Activated T-cell treated with anti-CD3 and anti-CD28 coated beads for 48 hours (primary cell): Measurements from ENCODE around the gene ACLY.
"Not testable (repeated sequence)": the region's sequence is repeated elsewhere in the genome, so short reads cannot be mapped to it uniquely, and the experiment has no call there.

Experiments
- DNase-seq: peaks from one replicate; pipeline ENCODE4 v3.0.0-alpha.2; 2020; ENCODE audit warnings: low read depth

The ACLY gene

DNA sequence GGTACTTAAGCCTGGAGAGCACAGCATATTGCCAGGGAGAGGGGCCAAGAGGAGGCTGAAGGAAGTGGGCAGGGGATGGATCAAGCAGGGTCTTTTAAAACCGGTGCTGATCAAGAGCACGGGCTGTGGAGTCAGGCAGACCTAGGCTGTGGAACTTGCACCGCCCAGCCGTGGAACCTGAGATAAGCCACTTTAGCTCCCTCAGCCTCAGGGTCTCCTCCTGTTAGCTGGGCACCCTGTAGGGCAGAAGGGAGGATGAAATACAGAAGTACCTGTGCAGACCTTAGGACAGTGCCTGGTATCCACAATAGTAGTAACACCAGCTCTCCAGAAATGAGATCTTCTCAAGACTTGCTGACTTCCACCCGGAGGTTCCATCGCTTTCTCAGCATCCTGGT is 20.9 kb upstream of the ACLY start:
- DNase-seq = no peak

DNA sequence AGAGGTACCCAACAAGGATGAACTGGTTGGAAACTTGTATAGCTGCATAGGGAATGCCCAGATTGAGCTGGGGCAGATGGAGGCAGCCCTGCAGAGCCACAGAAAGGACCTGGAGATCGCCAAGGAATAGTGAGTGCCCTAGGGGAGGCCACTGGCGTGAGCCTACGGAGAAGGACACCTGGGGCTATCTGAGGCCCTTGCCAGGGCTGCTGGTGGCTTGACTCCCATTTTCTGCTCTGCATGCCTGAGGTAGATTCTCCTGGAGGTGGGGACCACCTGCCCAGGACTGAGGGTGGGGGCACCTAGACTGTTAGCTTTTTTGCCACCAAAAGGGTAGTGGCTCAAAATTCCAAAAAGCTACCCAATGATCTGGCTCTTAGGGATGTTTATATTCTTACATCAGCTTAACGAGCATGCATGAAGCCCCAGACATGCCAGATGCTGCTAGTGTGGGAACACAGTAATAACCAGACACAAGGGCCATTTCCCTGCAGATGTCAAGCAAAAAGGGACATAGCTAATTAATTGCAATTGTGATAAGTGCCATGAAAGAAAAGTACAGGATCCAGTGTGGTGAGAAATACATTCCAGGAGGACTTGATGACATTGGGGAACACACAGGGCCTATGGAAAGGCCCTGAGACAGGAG is 20.4 kb upstream of the ACLY start:
- DNase-seq = no peak

DNA sequence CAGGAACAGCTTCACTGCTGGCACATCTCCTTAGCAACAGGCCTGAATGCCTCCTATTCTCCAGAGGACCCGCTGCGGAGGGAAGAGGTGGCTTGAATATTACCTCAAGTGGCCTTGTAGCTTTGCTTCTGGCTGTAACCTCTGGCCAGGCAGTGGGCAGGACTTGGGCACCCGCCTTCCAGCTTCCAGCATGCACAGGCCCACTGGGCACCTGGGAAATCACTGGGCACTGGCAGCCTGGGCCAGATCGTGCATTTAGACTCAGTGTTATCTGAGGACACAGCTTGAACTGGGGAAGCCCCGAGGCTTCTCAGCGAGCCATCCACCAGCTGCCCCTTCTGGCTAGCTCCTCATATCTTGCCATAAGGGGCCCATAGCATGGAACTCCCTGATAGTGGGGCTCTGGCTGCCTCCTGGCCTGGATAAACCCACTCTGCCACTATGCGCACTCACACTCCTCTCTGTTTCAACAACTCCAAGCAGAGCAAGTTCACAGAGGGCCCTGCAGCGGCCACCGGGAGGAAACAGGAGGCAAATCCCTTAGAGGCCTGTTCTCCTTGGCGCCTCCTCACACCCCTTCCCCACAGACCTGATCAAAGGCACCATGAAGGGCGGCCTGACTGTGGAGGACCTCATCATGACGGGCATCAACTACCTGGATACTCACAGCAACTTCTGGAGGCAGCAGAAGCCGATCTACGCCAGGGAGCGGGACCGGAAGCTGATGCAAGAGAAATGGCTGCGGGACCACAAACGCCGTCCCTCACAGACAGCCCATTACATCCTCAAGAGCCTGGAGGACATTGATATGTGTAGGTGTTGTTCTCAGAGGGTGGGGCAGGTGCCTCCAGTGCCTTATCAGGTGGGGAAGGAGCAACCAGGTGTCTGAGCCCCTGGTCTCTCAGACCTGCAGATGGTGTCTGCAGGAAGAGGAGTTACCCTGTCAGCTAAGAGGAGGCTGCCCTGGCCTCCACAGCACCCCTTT is 19.5 kb upstream of the ACLY start:
- no peak for DNase-seq

DNA sequence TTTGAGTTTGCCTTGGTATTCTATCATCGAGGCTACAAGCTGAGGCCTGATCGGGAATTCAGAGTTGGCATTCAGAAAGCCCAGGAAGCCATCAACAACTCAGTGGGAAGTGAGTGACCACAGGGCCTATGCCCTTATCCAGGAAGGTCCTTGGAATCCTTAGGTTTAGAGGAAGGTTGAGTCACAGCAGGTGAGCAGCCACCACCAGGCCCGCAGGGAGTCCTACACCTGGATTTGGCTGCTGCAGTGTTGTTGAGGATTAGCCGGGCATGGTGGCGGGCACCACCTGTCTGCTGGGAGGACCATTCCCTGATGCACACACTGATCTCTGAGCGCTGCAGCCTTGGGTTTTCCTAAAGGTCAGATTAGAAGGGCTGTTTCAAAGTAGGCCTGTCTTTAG is 16.9 kb upstream of the ACLY start:
- no peak for DNase-seq

DNA sequence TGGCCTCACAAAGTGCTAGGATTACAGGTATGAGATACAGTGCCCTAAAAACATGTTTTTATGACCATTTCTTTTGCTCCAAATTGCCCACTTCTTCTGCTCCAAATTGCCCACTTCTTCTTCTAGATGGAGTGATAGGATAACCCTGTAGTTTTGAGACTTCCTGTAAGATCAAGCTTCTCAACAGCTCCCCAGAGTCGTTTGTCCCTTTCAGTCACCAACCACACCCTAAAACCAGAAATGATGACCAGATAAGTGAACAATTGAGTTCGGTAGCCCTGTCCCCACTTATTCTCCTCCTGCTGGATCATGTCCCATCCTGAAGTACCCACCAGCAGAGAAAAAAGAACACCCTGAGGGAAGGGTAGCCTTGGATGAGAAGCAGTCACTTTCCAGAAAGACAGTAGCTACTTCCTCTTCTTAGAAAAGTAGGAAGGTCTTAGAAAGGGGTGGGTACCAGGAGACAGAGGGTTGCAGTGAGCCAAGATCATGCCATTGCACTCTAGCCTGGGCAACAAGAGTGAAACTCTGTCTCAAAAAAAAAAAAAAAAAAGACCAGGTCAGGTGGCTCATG is 14.2 kb upstream of the ACLY start:
- DNase-seq = no peak

DNA sequence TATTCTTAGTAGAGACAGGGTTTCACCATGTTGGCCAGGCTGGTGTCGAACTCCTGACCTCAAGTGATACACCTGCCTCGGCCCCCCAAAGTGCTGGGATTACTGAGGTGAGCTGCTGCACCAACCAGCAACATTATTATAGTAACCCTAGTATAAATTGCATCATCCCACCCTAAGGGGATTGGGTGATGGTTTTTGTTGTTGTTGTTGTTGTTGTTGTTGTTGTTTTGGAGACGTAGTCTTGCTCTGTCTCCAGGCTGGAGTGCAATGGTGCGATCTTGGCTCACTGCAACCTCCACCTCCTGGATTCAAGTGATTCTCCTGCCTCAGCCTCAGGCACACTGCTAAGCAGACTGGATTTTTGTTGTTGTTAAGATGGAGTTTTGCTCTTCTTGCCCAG is 13.0 kb upstream of the ACLY start:
- DNase-seq = not testable (repeated sequence)

DNA sequence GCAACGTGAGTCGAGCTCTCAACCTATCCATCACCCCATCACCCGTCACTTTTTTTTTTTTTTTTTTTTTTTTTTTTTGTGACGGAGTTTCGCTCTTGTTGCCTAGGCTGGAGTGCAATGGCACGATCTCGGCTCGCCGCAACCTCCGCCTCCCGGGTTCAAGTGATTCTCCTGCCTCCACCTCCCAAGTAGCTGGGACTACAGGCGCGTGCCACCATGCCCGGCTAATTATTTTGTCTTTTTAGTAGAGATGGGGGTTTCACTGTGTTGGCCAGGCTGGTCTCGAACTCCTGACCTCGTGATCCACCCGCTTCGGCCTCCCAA is 12.0 kb upstream of the ACLY start:
- not testable (repeated sequence) for DNase-seq

DNA sequence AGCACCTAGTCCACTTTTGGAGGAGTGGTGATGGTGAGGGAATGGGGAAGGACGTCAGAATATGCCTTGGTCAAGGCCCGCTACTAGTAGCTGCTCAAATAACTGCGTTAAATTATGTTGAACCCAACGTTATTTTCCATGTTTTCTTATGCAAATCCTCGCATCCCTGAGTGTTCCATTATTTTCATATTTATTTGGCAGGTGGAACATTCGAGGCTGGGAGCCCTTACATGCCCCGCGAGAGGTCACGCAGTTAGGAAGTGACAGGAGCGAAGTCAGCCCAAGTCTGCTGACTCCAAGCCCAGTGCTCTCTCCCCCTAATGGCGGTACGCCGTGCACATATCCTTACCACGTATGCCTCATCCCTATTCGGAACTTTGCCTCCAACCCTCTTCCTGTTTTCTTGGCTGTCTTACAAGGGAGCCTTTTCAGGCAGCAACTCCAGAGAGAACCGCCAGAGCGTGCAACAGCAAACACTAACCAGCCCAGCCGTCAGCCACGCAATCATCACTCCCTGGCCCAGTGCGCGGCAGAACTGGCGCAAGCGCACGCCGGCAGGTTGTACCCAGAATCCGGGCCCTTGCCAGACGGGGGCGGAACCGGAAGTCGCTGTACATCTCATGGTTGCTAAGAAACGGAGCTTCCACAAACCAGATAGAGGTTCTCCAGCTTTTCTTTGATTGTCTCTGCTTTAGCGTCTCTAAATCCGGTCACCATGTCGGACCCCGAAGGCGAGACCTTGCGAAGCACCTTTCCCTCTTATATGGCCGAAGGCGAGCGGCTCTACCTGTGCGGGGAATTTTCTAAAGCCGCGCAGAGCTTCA is 11.5 kb upstream of the ACLY start, which contains the start of gene ODAD4:
ODAD4 (plus strand) TSS at position 609 of the 824 bp plus-strand sequence; CDS start at position 716, 107 bp downstream.
- peak; percentile 94 for DNase-seq

DNA sequence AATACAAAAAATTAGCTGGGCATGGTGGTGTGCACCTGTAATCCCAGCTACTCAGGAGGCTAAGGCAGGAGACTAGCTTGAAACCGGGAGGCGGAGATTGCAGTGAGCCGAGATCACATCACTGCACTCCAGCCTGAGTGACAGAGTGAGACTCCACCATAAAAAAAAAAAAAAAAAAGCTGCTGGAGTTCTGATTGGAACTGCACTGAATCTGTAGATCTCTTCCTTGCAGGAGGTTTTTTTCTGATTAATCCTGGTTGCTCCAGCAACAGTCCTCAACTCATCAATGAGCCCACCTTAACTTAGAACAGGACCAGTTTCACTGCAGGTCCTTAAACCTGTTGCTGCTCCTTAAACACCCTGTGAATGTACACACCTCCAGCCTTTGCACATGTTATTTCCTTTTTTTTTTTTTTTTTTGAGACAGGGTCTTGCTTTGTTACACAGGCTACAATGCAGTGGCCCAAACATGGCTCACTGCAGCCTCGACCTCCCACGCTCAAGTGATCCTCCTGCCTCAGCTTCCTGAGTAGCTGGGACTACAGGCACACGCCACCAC is 10.0 kb upstream of the ACLY start:
- no peak for DNase-seq

DNA sequence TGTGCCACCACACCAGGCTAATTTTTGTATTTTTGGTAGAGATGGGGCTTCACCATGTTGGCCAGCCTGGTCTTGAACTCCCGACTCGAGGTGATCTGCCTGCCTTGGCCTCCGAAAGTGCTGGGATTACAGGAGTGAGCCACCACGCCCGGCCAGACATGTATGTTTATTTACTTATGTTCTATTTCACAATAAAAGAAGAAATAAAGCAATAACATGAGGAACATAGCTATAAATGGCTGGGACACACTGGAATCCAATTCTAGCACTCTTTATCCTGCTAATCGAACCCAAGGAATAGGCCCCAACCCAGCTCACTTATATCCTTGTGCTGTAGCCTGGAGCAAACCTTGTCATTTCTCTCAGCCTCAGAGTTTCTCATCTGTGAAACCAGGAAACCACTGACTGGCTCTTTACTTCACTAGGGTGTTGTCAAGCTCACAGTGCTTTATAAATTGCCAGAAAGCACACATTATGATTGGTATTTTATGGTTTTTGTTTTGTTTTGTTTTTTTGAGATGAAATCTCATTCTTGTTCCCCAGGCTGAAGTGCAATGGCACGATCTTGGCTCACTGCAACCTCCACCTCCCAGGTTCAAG is 7.3 kb upstream of the ACLY start:
- DNase-seq = no peak

DNA sequence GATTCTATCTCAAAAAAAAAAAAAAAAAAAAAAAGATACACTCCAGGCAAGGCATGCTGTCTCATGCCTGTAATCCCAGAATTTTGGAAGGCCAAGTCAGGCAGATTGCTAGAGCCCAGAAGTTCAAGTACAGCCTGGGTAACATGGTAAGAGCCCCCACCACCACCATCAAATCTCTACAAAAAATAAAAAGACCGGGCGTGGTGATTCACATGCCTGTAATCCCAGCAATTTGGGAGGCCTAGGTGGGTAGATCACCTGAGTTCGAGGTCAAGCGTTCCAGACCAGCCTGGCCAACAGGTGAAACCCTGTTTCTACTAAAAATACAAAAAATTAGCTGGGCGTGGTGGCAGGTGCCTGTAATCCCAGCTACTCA is 1.8 kb upstream of the ACLY start:
- no peak for DNase-seq

DNA sequence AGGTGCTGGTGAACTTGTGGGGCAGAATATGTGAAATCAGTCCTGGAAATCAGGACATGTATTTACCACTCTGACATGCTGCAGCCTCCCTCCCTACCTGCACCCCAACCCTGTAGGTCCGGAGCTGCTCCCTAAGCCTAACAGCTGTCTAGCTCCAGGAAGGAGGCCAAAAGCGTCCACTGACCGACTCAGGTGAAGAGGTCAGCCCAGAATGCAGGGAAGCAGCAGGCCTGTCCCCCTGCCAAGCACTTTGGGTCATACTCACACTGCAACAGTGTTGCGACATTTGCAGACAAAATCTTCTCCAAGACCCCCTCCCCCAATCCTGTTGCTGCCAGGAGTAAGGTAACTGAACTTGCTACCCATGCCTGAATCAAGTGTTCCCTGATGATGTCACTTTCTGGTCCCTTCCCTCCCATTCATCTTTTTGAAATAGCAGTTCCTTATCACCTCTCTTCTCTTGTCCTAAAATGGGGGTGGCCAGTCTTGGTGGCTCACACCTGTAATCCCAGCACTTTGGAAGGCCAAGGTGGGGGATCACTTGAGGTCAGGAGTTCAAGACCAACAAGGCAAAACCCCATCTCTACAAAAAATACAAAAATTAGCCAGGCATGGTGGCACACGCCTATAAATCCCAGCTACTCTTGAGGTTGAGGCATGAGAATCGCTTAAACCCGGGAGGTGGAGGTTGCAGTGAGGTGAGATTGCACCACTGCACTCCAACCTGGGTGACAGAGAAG is 1.3 kb upstream of the ACLY start:
- DNase-seq = no peak

DNA sequence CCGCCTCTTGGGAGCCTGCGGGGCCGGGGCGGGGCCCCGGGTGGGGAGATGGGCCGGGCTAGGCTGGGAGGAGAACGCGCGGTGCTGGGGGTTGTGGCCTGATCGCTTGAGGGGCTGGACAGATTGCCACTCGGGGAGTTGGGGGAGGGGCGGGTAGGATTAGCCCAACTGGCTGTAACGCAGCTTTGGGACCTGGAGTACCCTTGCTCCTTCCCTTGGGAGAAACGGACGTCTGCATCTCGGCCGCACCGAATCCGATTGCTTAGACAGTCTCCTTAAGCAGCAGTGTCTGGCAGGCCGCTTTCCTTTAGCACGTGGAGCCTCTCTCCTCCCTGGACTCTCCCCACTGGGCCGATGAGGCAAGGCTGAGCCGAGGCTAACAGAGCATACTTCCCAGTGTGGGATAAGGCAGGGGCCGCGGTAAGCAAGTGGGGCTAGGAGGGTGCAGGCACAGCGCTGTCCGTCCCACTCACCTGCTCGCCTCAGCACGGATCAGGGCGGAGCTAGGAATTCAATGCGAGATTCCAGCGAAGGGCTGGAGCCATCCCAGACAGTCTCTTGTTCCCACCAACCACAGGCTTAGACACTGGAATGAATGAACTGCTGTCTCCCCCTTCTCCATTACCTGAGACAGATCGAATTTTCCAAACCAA is 540 bp upstream of the ACLY start:
- DNase-seq = no peak

DNA sequence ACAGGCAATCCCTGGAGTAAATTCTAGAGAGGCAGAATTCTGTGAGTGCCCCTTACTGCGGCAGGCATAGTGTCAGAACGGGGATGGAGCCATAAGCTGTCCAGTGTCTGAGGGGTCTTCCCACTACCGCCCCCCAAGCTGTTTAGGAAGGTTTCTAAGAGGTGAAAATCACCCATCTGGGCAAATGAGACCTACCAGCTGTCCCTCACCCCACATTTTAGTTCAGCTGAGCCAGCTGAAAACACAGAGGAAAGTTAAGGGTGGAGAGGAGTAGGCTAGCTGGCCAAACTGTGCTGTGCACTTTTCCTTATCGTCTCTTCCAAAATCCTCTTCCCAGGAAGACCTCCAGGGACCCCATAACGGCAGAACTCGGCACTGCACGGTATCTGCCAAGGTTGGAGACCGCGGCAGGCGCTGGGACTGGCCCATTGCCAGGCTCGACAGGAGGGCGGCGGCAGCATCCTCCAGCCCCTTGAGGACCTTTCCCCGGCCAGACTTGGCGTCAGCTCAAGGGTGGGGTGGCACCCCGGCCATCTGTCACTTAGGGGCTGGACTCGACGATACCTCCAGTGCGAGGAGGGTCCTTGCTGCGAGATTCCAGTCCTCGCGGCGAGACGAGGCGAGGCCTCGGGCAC is 955 bp downstream of the ACLY start:
- peak; percentile 27 for DNase-seq

DNA sequence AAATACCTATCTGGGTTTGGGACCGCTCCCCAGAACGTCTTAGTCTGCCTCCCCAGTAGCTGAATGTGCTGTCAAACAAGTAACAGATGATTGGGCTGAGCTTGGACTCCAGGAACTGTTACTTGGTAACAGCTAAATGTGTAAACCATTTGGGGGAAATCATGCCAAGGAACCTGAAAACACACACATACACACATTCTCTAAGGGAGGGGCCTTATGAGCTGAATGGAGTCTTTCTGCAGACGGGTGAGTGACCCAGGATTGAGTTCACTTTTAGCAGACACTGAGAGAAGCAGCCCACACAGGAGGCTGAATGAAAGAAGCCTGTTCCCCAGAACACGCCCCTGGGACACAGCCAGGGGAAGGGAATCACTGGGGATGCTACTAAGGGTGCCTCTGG is 1.6 kb downstream of the ACLY start:
- no peak for DNase-seq

DNA sequence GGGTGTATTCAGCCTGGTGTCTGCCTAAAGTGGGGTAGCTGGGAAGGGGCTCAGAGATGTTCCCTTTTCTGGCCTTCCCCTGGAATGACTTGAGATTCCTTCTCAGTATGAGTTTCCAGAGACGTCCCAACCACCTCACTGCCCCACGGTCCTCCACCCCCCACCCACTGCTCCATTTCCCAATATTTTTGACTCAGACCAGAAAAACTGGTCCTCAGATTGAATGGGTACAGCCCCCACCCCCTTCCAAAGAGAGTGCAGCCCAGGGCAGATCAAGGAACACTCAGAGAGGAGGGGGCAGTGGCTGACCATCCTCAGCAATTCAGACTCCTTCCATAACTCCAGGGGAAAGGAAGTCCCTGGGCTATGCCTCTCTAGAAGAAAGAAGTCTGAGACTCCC is 3.2 kb downstream of the ACLY start:
- DNase-seq = no peak

DNA sequence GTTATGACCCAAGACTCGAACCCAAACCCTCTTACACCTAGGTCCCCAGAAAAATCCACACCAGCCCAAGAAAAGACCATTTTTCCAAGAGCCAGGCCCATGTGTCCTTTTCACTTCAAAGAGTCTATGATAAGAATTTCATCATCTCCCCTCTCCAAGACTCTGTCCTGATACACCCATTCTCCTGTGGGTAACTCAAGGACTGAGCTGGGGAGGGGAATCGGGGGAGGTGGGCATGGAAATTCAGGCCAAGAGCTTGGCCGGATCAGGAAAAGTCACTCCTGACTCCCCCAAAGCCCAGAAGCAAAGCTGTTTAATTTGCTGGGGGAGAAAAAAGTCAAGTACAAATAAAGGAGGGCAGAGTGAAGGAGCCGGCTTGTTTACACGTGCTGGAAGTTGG is 3.7 kb downstream of the ACLY start:
- no peak for DNase-seq

DNA sequence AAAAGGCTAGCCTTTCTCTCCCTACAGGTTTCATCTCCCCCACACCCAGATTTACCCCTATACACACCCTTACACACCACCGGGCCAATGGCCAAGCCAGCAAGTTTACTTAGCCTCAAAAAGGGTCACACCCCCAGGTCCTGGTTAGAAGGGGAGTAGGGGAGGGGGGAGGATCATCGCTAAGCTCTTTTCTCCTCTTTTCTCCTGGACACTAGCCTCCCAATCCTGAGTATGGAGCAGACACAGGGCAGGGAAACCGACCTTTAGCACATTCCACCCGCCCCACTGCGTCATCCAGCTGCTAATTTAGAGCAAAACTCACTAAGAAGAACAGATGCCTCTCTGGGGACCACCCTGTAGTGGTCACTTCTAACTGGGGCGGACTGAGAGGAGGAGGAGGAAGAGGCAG is 4.4 kb downstream of the ACLY start:
- no peak for DNase-seq

DNA sequence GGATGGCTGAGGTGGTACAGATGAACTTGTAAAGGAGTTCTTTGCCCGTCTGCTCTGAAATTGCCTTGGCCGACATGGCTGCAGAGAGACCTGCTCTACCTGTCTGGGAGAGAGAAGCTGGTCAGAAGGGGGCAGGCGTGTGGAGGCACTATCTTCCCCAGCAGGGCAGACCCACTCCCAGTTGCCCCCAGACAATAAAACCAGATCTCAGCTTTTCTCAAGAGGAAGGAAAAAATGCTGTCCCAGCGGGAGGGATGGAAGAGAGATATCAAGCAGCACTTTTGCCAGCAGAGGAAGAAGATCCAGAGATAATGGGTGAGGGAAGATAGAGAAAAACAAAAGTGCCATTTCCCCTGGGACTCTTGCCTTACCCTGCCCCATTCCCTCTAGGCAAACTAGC is 5.0 kb downstream of the ACLY start:
- no peak for DNase-seq

DNA sequence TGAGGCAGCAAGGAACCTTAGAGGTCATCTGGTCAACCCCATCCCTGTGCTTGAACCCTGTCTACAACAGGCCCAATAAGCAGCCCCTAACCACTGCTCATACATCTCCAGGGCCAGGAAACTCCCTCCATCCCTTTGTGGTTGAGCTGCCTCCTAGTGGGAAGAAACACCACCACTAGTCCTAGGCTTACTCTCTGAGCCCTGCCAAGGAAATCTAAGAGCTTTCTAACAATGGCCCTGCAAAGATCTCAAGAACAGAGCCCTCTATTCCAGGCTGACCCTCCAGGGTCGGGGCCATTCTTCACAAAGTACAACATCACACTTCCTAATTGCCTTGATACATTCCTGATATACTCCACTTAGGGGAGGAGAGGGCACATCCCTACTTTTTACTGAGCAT is 5.8 kb downstream of the ACLY start:
- DNase-seq = no peak
